ENCODE results near the gene NUDT19.

The NUDT19 gene

GRCh38 chr19:32748948-32749347, 57.3 kb downstream of the NUDT19 start:
- TF ChIP-seq CTCF (conservative IDR thresholded peaks at IDR 0.05; ENCODE audit: low read depth, low read length) = no peak
- H3K4me1 ChIP-seq (ENCODE audit: low read depth, poor library complexity, severe bottlenecking) = peaks cover 34% of the 10 kb centered on the region
- no peaks in the 10 kb centered on the region for H3K27me3 ChIP-seq (ENCODE audit: insufficient read depth, low read depth)
- no peak overlapping the region for H3K27ac ChIP-seq
- H3K4me2 ChIP-seq = no peak overlapping the region
- H2AFZ ChIP-seq (ENCODE audit: low read depth) = no peak overlapping the region
- no peak overlapping the region for H3K9ac ChIP-seq
- H4K20me1 ChIP-seq (ENCODE audit: insufficient read depth) = no peaks in the 10 kb centered on the region
- H3K36me3 ChIP-seq (ENCODE audit: insufficient read depth) = no peaks in the 10 kb centered on the region
- H3K79me2 ChIP-seq (ENCODE audit: insufficient read depth, low read depth) = no peaks in the 10 kb centered on the region
- no peak overlapping the region for H3K4me3 ChIP-seq (IDR thresholded peaks at IDR 0.05; ENCODE audit: insufficient read depth, low read depth, low read length)

GRCh38 chr19:32749361-32749760, 57.7 kb downstream of the NUDT19 start:
- Histone ChIP-seq H2AFZ (ENCODE audit: low read depth) (no peak overlapping the region), H3K4me3 (IDR thresholded peaks at IDR 0.05; ENCODE audit: insufficient read depth, low read depth, low read length) (no peak overlapping the region), H3K4me1 (ENCODE audit: low read depth, poor library complexity, severe bottlenecking) (peaks cover 34% of the 10 kb centered on the region), H3K27ac (no peak overlapping the region), H3K9ac (no peak overlapping the region), H3K36me3 (ENCODE audit: insufficient read depth) (no peaks in the 10 kb centered on the region), H3K4me2 (no peak overlapping the region), H3K27me3 (ENCODE audit: insufficient read depth, low read depth) (no peaks in the 10 kb centered on the region), H4K20me1 (ENCODE audit: insufficient read depth) (no peaks in the 10 kb centered on the region), H3K79me2 (ENCODE audit: insufficient read depth, low read depth) (no peaks in the 10 kb centered on the region)
- no peak for TF ChIP-seq CTCF (conservative IDR thresholded peaks at IDR 0.05; ENCODE audit: low read depth, low read length)

- peaks cover 25% of the 10 kb centered on the region for H3K4me1 ChIP-seq (ENCODE audit: low read depth, poor library complexity, severe bottlenecking)
- H3K79me2 ChIP-seq (ENCODE audit: insufficient read depth, low read depth) = no peaks in the 10 kb centered on the region
- H3K27me3 ChIP-seq (ENCODE audit: insufficient read depth, low read depth) = no peaks in the 10 kb centered on the region
- no peak overlapping the region for H2AFZ ChIP-seq (ENCODE audit: low read depth)
- no peak overlapping the region for H3K27ac ChIP-seq
- no peak overlapping the region for H3K4me2 ChIP-seq
- no peaks in the 10 kb centered on the region for H4K20me1 ChIP-seq (ENCODE audit: insufficient read depth)
- no peak overlapping the region for H3K9ac ChIP-seq
- no peak for TF ChIP-seq CTCF (conservative IDR thresholded peaks at IDR 0.05; ENCODE audit: low read depth, low read length)
- no peak overlapping the region for H3K4me3 ChIP-seq (IDR thresholded peaks at IDR 0.05; ENCODE audit: insufficient read depth, low read depth, low read length)
- no peaks in the 10 kb centered on the region for H3K36me3 ChIP-seq (ENCODE audit: insufficient read depth)
These were observed 58.9 kb downstream of the NUDT19 start for GRCh38 chr19:32750441-32751055.

- no peak overlapping the region for H3K4me2 ChIP-seq
- H4K20me1 ChIP-seq (ENCODE audit: insufficient read depth) = no peaks in the 10 kb centered on the region
- no peaks in the 10 kb centered on the region for H3K27me3 ChIP-seq (ENCODE audit: insufficient read depth, low read depth)
- H3K9ac ChIP-seq = no peak overlapping the region
- TF ChIP-seq CTCF (conservative IDR thresholded peaks at IDR 0.05; ENCODE audit: low read depth, low read length) = no peak
- H2AFZ ChIP-seq (ENCODE audit: low read depth) = no peak overlapping the region
- H3K36me3 ChIP-seq (ENCODE audit: insufficient read depth) = no peaks in the 10 kb centered on the region
- H3K4me1 ChIP-seq (ENCODE audit: low read depth, poor library complexity, severe bottlenecking) = peaks cover 20% of the 10 kb centered on the region
- H3K4me3 ChIP-seq (IDR thresholded peaks at IDR 0.05; ENCODE audit: insufficient read depth, low read depth, low read length) = no peak overlapping the region
- H3K27ac ChIP-seq = no peak overlapping the region
- H3K79me2 ChIP-seq (ENCODE audit: insufficient read depth, low read depth) = no peaks in the 10 kb centered on the region
These were observed 59.4 kb downstream of the NUDT19 start for GRCh38 chr19:32751066-32751465.

Data from KMS-11 (cell line).